Tibial artery (tissue), 4 donors: Measurements from ENCODE around the gene PARP15.

Experiments
- DNase-seq, 2 donors: peaks; one replicate each; pipeline ENCODE4 v3.0.0-alpha.2; 2019
- H3K27ac ChIP-seq, 2 donors: fragments of 200-600 bp; sonication (generic) in 1 of 2; 1 replicate in 1 of 2; 2 replicates in 1 of 2; pipeline ENCODE4 v1.5.1; 2018 to 2019; ENCODE audit warnings: mild to moderate bottlenecking in 1 of 2
- H3K27me3 ChIP-seq, 2 donors: fragments of 200-600 bp; sonication (generic) in 1 of 2; one replicate each; pipeline versions ENCODE4 v1.5.1 to v1.6.0; 2016 to 2019
- H3K36me3 ChIP-seq, 3 donors: fragments of 200-600 bp; sonication (generic) in 2 of 3; one replicate each; pipeline ENCODE4 v1.5.1; 2016 to 2019; ENCODE audit warnings: mild to moderate bottlenecking in 2 of 3
- H3K4me1 ChIP-seq, 4 donors: fragments of 200-600 bp; sonication (generic) in 2 of 4; 1 replicate in 3 of 4; 2 replicates in 1 of 4; pipeline ENCODE4 v1.5.1; 2016 to 2019
- H3K4me3 ChIP-seq, 2 donors: fragments of 200-600 bp; sonication (generic) in 1 of 2; 1 replicate in 1 of 2; 2 replicates in 1 of 2; pipeline ENCODE4 v1.5.1; 2018 to 2019; ENCODE audit warnings: mild to moderate bottlenecking in 2 of 2
- H3K9me3 ChIP-seq, 3 donors: fragments of 200-600 bp; sonication (generic) in 1 of 3; one replicate each; pipeline ENCODE4 v1.5.1; 2016 to 2019
- CTCF ChIP-seq, 2 experiments: fragments of 200-600 bp in 1 of 2; fragments of 450-650 bp in 1 of 2; IDR thresholded peaks; one replicate each; pipeline ENCODE4 v1.5.1; 2017 to 2019; ENCODE audit warnings: antibody characterized with exemption in 2 of 2, mild to moderate bottlenecking in 1 of 2, moderate library complexity in 1 of 2
- intact Hi-C: fragments of 100-400 bp; cut with DNase I; formaldehyde crosslinking; loops from one replicate; pipeline ENCODE4 v1.15.0; 2023; ENCODE audit warnings: low total_unique reads

The PARP15 gene

GRCh38 chr3:122555275-122556071, 22.0 kb upstream of the PARP15 start:
- no peak for DNase-seq
- Histone ChIP-seq H3K4me1 (no peaks in the 10 kb centered on the region), H3K4me3 (no peak overlapping the region), H3K27ac (no peak overlapping the region), H3K9me3 (no peaks in the 10 kb centered on the region), H3K36me3 (peaks cover 51 to 86% (median 72%) of the 10 kb centered on the region in 3 donors), H3K27me3 (no peaks in the 10 kb centered on the region)
- intact Hi-C loops, result no loop called here
- TF ChIP-seq CTCF (IDR thresholded peaks at IDR 0.05), result no peak

- peaks cover 0 to 6% (median 0%) of the 10 kb centered on the region in 4 donors for H3K4me1 ChIP-seq
- no peak for TF ChIP-seq CTCF (IDR thresholded peaks at IDR 0.05)
- no peak overlapping the region for H3K27ac ChIP-seq
- no peak for DNase-seq
- H3K4me3 ChIP-seq, result no peak overlapping the region
- H3K9me3 ChIP-seq, result no peaks in the 10 kb centered on the region
- H3K27me3 ChIP-seq, result no peaks in the 10 kb centered on the region
- intact Hi-C loops, result no loop called here
- peaks cover 38 to 67% (median 56%) of the 10 kb centered on the region in 3 donors for H3K36me3 ChIP-seq
Measured at GRCh38 chr3:122557356-122557755, 20.1 kb upstream of the PARP15 start.

- H3K4me3 ChIP-seq, result no peak overlapping the region
- H3K9me3 ChIP-seq, result no peaks in the 10 kb centered on the region
- H3K36me3 ChIP-seq, result peaks cover 38 to 61% (median 55%) of the 10 kb centered on the region in 3 donors
- DNase-seq, result no peak
- H3K4me1 ChIP-seq, result peaks cover 0 to 17% (median 8%) of the 10 kb centered on the region in 4 donors
- no peak for TF ChIP-seq CTCF (IDR thresholded peaks at IDR 0.05)
- H3K27ac ChIP-seq, result no peak overlapping the region
- no peaks in the 10 kb centered on the region for H3K27me3 ChIP-seq
- intact Hi-C loops, result no loop called here
Measured at GRCh38 chr3:122558605-122559004, 18.8 kb upstream of the PARP15 start.

- Histone ChIP-seq H3K27me3 (no peaks in the 10 kb centered on the region), H3K36me3 (peaks cover 38 to 48% (median 42%) of the 10 kb centered on the region in 3 donors), H3K4me3 (no peak overlapping the region), H3K9me3 (no peaks in the 10 kb centered on the region), H3K4me1 (peaks cover 0 to 21% (median 11%) of the 10 kb centered on the region in 4 donors), H3K27ac (no peak overlapping the region)
- intact Hi-C loops, result no loop called here
- TF ChIP-seq CTCF (IDR thresholded peaks at IDR 0.05), result no peak
- no peak for DNase-seq
Measured at GRCh38 chr3:122559906-122560305, 17.5 kb upstream of the PARP15 start.

- intact Hi-C loops, result no loop called here
- Histone ChIP-seq H3K27ac (no peak overlapping the region), H3K27me3 (no peaks in the 10 kb centered on the region), H3K9me3 (no peaks in the 10 kb centered on the region), H3K36me3 (peaks cover 31 to 40% (median 35%) of the 10 kb centered on the region in 3 donors), H3K4me1 (peaks cover 0 to 25% (median 13%) of the 10 kb centered on the region in 4 donors), H3K4me3 (no peak overlapping the region)
- DNase-seq, result no peak
- TF ChIP-seq CTCF (IDR thresholded peaks at IDR 0.05), result peak; percentile 18 to 40
Measured at GRCh38 chr3:122560680-122561079, 16.8 kb upstream of the PARP15 start.
